Subcutaneous abdominal adipose tissue (tissue), 5 donors: Measurements from ENCODE around the gene TRIM4.
A peak's percentile ranks its signal among the peaks of the same experiment; 100 is the strongest.
"Not testable (repeated sequence)": the region's sequence is repeated elsewhere in the genome, so short reads cannot be mapped to it uniquely, and the experiment has no call there.

ENCODE experiments used
- H3K27ac ChIP-seq: one replicate; pipeline ENCODE4 v1.7.0; 2013; ENCODE audit warnings: low read depth, mild to moderate bottlenecking, inconsistent platforms, low read length, moderate library complexity
- H3K27me3 ChIP-seq, 5 donors: one replicate each; pipeline ENCODE4 v1.7.0; 2013; ENCODE audit warnings: low read length in 5 of 5, inconsistent platforms in 1 of 5; ENCODE audit not compliant: control insufficient read depth in 5 of 5, insufficient read depth in 4 of 5
- H3K36me3 ChIP-seq, 5 donors: one replicate each; pipeline ENCODE4 v1.7.0; 2013; ENCODE audit warnings: low read length in 5 of 5; ENCODE audit not compliant: control insufficient read depth in 5 of 5, insufficient read depth in 5 of 5
- H3K4me1 ChIP-seq, 5 donors: one replicate each; pipeline ENCODE4 v1.7.0; 2013; ENCODE audit warnings: low read length in 5 of 5, mild to moderate bottlenecking in 3 of 5, moderate library complexity in 1 of 5; ENCODE audit not compliant: control insufficient read depth in 5 of 5, insufficient read depth in 5 of 5
- H3K4me3 ChIP-seq, 5 donors: one replicate each; pipeline ENCODE4 v1.7.0; 2013; ENCODE audit warnings: low read length in 5 of 5, low read depth in 1 of 5
- H3K9ac ChIP-seq, 5 donors: one replicate each; pipeline ENCODE4 v1.7.0; 2013; ENCODE audit warnings: low read length in 5 of 5, mild to moderate bottlenecking in 4 of 5, moderate library complexity in 3 of 5
- H3K9me3 ChIP-seq, 5 donors: one replicate each; pipeline ENCODE4 v1.7.0; 2013; ENCODE audit warnings: low read length in 5 of 5; ENCODE audit not compliant: control insufficient read depth in 5 of 5
- donor health status: healthy.
- donor health status: healthy.
- donor health status: healthy.
- donor health status: healthy.
- donor health status: healthy.

Gene TRIM4, protein sequence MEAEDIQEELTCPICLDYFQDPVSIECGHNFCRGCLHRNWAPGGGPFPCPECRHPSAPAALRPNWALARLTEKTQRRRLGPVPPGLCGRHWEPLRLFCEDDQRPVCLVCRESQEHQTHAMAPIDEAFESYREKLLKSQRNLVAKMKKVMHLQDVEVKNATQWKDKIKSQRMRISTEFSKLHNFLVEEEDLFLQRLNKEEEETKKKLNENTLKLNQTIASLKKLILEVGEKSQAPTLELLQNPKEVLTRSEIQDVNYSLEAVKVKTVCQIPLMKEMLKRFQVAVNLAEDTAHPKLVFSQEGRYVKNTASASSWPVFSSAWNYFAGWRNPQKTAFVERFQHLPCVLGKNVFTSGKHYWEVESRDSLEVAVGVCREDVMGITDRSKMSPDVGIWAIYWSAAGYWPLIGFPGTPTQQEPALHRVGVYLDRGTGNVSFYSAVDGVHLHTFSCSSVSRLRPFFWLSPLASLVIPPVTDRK

DNA sequence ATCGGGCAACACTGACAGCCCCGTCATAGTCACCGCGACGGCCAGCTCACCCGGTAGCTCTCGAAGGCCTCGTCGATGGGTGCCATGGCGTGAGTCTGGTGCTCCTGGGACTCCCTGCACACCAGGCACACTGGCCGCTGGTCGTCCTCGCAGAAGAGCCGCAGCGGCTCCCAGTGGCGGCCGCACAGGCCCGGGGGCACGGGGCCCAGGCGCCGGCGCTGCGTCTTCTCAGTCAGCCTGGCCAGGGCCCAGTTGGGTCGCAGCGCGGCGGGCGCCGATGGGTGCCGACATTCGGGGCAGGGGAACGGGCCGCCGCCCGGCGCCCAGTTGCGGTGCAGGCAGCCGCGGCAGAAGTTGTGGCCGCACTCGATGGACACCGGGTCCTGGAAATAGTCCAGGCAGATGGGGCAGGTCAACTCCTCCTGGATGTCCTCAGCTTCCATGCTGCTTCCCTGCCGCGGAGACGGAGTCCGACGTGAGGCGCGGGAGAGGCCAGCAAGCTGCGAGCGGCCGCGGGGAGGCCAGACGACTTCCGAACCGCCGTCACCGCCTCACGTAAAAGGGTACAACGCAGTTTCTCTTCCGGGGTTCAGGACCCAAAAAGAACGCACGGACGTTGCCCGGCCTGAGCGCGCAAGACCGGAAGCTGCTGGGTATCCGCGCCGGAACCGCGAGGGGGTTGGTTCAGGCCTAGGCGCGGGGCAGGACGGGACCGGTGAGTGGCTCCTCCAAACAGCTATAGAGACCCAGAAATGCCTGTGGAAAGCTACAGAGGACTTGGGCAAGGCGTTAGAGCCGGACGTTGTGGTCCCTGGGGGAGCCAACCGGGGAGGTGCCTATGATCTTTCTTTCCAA lies at the start of gene TRIM4:
TSS of gene TRIM4 (minus strand) at position 572 of the 855 bp plus-strand sequence. CDS start at position 443, 129 bp downstream.
- H3K27me3 ChIP-seq, result no peaks in the 10 kb centered on the region

GRCh38 chr7:99958564-99959227 lies 39.4 kb upstream of the TRIM4 start:
- no peaks in the 10 kb centered on the region for H3K36me3 ChIP-seq
- H3K9ac ChIP-seq, result no peak overlapping the region
- H3K27ac ChIP-seq, result no peak overlapping the region
- H3K4me3 ChIP-seq, result no peak overlapping the region
- H3K4me1 ChIP-seq, result peaks cover 0 to 3% (median 0%) of the 10 kb centered on the region in 5 donors
- H3K27me3 ChIP-seq, result peaks cover 0 to 13% (median 10%) of the 10 kb centered on the region in 5 donors
- no peaks in the 10 kb centered on the region for H3K9me3 ChIP-seq

More for the DNA sequence above, at the start of gene TRIM4:
- Histone ChIP-seq H3K9me3 (no peaks in the 10 kb centered on the region), H3K4me1 (peaks cover 7 to 42% (median 33%) of the 10 kb centered on the region in 5 donors), H3K27ac (peak within 1 kb of the TSS; percentile 82), H3K4me3 (peak within 1 kb of the TSS; percentile 90 to 98 (median 91)), H3K36me3 (peaks cover 7 to 21% (median 12%) of the 10 kb centered on the region in 5 donors), H3K9ac (peak within 1 kb of the TSS; percentile 66 to 96 (median 94))

DNA sequence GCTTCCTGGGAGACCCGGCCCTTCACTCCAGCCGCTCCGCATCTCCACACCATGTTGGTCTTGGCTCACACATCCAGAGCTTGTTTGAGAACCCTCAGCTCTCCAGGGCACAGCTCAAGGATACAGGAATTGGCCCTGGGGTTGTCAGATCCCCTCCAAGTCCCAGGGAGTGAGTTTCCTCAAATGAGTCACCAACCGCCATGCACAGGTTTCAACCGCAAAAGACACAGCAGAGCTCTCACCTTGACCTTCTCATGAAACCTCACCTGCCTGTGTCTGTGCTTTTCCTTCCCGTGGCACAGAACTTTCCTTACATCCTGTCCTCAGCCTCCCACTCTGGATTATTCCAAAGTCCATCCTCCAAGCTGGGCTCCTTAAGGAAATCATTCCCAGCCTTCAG lies 35.9 kb upstream of the TRIM4 start:
- peaks cover 0 to 4% (median 3%) of the 10 kb centered on the region in 5 donors for H3K4me1 ChIP-seq
- H3K9me3 ChIP-seq, result peaks cover 0 to 7% (median 0%) of the 10 kb centered on the region in 5 donors
- no peaks in the 10 kb centered on the region for H3K36me3 ChIP-seq
- peaks cover 0 to 4% (median 0%) of the 10 kb centered on the region in 5 donors for H3K27me3 ChIP-seq
- H3K4me3 ChIP-seq, result no peak overlapping the region
- H3K27ac ChIP-seq, result no peak overlapping the region
- no peak overlapping the region for H3K9ac ChIP-seq

DNA sequence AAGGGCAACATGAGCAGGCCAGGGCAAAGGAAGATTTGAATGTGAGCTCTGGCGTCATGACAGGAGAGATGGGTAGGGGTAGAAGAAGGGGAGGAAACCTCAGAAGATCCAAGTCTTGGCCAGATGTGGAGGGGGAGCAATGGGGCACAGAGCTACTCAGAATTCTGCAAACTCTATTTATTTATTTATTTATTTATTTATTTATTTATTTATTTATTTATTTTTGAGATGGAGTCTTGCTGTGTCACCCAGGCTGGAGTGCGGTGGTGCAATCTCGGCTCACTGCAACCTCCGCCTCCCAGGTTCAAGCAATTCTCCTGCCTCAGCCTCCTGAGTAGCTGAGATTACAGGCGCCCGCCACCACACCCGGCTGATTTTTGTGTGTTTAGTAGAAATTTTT lies 35.3 kb upstream of the TRIM4 start:
- not testable (repeated sequence) for H3K27me3 ChIP-seq, H3K36me3 ChIP-seq, H3K9me3 ChIP-seq, H3K27ac ChIP-seq, H3K4me3 ChIP-seq, H3K9ac ChIP-seq, H3K4me1 ChIP-seq

- Histone ChIP-seq H3K36me3 (no peaks in the 10 kb centered on the region), H3K9me3 (peaks cover 0 to 7% (median 0%) of the 10 kb centered on the region in 5 donors), H3K27me3 (no peaks in the 10 kb centered on the region), H3K4me1 (peaks cover 0 to 4% (median 3%) of the 10 kb centered on the region in 5 donors), H3K4me3 (no peak overlapping the region), H3K27ac (no peak overlapping the region), H3K9ac (no peak overlapping the region)
Measured at GRCh38 chr7:99953649-99954048, 34.3 kb upstream of the TRIM4 start.

DNA sequence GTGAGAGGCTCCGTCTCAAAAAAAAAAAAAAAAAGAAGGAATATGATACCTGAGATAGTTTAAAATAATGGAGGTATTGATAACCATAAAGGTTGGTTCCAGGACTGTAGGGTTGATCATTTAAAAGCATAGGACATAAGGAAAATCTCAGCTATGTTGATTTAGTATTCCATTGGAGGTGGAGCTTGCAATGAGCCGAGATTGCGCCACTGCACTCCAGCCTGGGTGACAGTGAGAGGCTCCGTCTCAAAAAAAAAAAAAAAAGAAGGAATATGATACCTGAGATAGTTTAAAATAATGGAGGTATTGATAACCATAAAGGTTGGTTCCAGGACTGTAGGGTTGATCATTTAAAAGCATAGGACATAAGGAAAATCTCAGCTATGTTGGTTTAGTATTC lies 33.3 kb upstream of the TRIM4 start:
- not testable (repeated sequence) for H3K4me3 ChIP-seq, H3K4me1 ChIP-seq, H3K9ac ChIP-seq, H3K9me3 ChIP-seq, H3K27ac ChIP-seq, H3K36me3 ChIP-seq, H3K27me3 ChIP-seq

- not testable (repeated sequence) for H3K27me3 ChIP-seq, H3K9me3 ChIP-seq, H3K36me3 ChIP-seq, H3K4me1 ChIP-seq, H3K9ac ChIP-seq, H3K27ac ChIP-seq, H3K4me3 ChIP-seq
Measured at GRCh38 chr7:99950819-99951218, 31.5 kb upstream of the TRIM4 start.

GRCh38 chr7:99949645-99950228 lies 30.4 kb upstream of the TRIM4 start:
- H3K27ac ChIP-seq, result no peak overlapping the region
- H3K9ac ChIP-seq, result no peak overlapping the region

GRCh38 chr7:99947608-99948007 lies 28.3 kb upstream of the TRIM4 start:
- no peak overlapping the region for H3K9ac ChIP-seq
- no peaks in the 10 kb centered on the region for H3K36me3 ChIP-seq
- H3K4me3 ChIP-seq, result no peak overlapping the region
- H3K4me1 ChIP-seq, result no peaks in the 10 kb centered on the region
- H3K27ac ChIP-seq, result no peak overlapping the region
- peaks cover 0 to 7% (median 0%) of the 10 kb centered on the region in 5 donors for H3K9me3 ChIP-seq
- peaks cover 0 to 4% (median 0%) of the 10 kb centered on the region in 5 donors for H3K27me3 ChIP-seq

More at GRCh38 chr7:99949645-99950228, 30.4 kb upstream of the TRIM4 start:
- H3K36me3 ChIP-seq, result no peaks in the 10 kb centered on the region
- peaks cover 0 to 4% (median 3%) of the 10 kb centered on the region in 5 donors for H3K4me1 ChIP-seq
- H3K9me3 ChIP-seq, result peaks cover 0 to 7% (median 0%) of the 10 kb centered on the region in 5 donors
- peaks cover 0 to 3% (median 0%) of the 10 kb centered on the region in 5 donors for H3K27me3 ChIP-seq
- H3K4me3 ChIP-seq, result no peak overlapping the region
